NT2/D1 (cell line): ENCODE data around the gene GSTM3.

Experiments used
- SUZ12 ChIP-seq: IDR thresholded peaks from 2 replicates; pipeline ENCODE4 v1.6.1; 2011; ENCODE audit not compliant: insufficient read length, insufficient read depth; ENCODE audit errors: extremely low read depth
- YY1 ChIP-seq: IDR thresholded peaks from 2 replicates; pipeline ENCODE4 v1.6.1; 2011; ENCODE audit not compliant: insufficient read length, insufficient read depth
- ZNF274 ChIP-seq: IDR thresholded peaks from 2 replicates; pipeline ENCODE4 v1.6.1; 2011; ENCODE audit warnings: mild to moderate bottlenecking, low read depth, low read length

GRCh38 chr1:109769330-109770078, 28.7 kb upstream of the GSTM3 start:
- no peak for TF ChIP-seq SUZ12
- TF ChIP-seq ZNF274 = no peak
- no peak for TF ChIP-seq YY1
